A549 (cell line): ENCODE data around the gene CUX1. TPM values are rescaled to one million over a fixed set of nuclear protein-coding genes. Genes with fewer than 3 reads are reported as not detected.
A peak's percentile ranks its signal among the peaks of the same experiment; 100 is the strongest.

Experiments
- ATAC-seq, 2 experiments: fragments of 200-7000 bp in 1 of 2; fragments of >200 bp in 1 of 2; cut with Nextera tagmentation in 1 of 2; cut with Tn5 transposase in 1 of 2; 3 replicates each; pipeline versions ENCODE4 v1.8.0 to v1.9.1; 2018 to 2020; ENCODE audit warnings: mild to moderate bottlenecking in 1 of 2, moderate library complexity in 1 of 2
- CTCF ChIA-PET: fragments of 300-600 bp; sonication (Branson Sonifier 250); formaldehyde crosslinking; extraction: SDS; loops from one replicate; lab custom pipeline; 2021; ENCODE audit warnings: antibody characterized with exemption, inconsistent platforms; lab: Yijun Ruan, JAX
- POLR2A ChIA-PET: fragments of 350-600 bp; formaldehyde crosslinking; extraction: SDS; loops from one replicate; lab custom pipeline; 2021; ENCODE audit warnings: antibody characterized with exemption, inconsistent platforms; lab: Yijun Ruan, JAX
- DNase-seq, 2 experiments: peaks; one replicate each; pipeline versions ENCODE4 v3.0.0 to v3.0.0-alpha.2; 2011 to 2016; ENCODE audit warnings: low read depth in 1 of 2, low spot score in 1 of 2
- FAIRE-seq: peaks from 2 replicates; lab custom pipeline; 2011; peaks lifted over from hg19 to GRCh38; lab: Jason Lieb, UNC
- H3K27ac ChIP-seq, 2 experiments: fragments of >200 bp; sonication (Bioruptor Twin); formaldehyde crosslinking; 3 replicates each; pipeline ENCODE4 v1.5.1; 2016 to 2017
- H3K4me1 ChIP-seq: fragments of >200 bp; sonication (Bioruptor Twin); formaldehyde crosslinking; 3 replicates; pipeline ENCODE4 v1.6.1; 2016
- H3K4me2 ChIP-seq: fragments of >200 bp; sonication (Bioruptor Twin); formaldehyde crosslinking; 3 replicates; pipeline ENCODE4 v1.6.1; 2016
- H3K4me3 ChIP-seq: fragments of >200 bp; sonication (Bioruptor Twin); formaldehyde crosslinking; 3 replicates; pipeline ENCODE4 v1.5.1; 2016
- H3K9me3 ChIP-seq: fragments of >200 bp; sonication (Bioruptor Twin); formaldehyde crosslinking; 3 replicates; pipeline ENCODE4 v1.6.1; 2016
- CBX2 ChIP-seq: fragments of 200-600 bp; sonication (generic); IDR thresholded peaks from 2 replicates; pipeline ENCODE4 v1.6.1; 2016; ENCODE audit warnings: low read depth, mild to moderate bottlenecking, borderline replicate concordance
- CBX8 ChIP-seq: fragments of 200-600 bp; sonication (generic); IDR thresholded peaks from 2 replicates; pipeline ENCODE4 v1.6.1; 2016
- CEBPB ChIP-seq, 2 experiments: fragments of >200 bp in 1 of 2; sonication (Bioruptor Twin) in 1 of 2; formaldehyde crosslinking in 1 of 2; IDR thresholded peaks; 2 replicates each; pipeline ENCODE4 v1.6.1; 2012 to 2016
- CHD2 ChIP-seq: fragments of 150-350 bp; IDR thresholded peaks from 2 replicates; pipeline ENCODE4 v1.6.1; 2014; ENCODE audit warnings: low read length; ENCODE audit not compliant: partially characterized antibody
- EHF ChIP-seq: fragments of 250-450 bp; sonication (Bioruptor Pico); IDR thresholded peaks from 2 replicates; pipeline ENCODE4 v1.5.0; 2020; ENCODE audit warnings: mild to moderate bottlenecking
- EP300 ChIP-seq, 2 experiments: fragments of >200 bp; sonication (Bioruptor Twin); formaldehyde crosslinking; IDR thresholded peaks; 2 replicates in 1 of 2; 3 replicates in 1 of 2; pipeline ENCODE4 v1.6.1; 2016 to 2017
- FOSL2 ChIP-seq, 2 experiments: fragments of 450-650 bp in 1 of 2; fragments of >200 bp in 1 of 2; sonication (Bioruptor Twin) in 1 of 2; formaldehyde crosslinking; IDR thresholded peaks; 2 replicates each; pipeline versions ENCODE4 v1.5.0 to v1.6.1; 2016 to 2020; ENCODE audit warnings: mild to moderate bottlenecking in 1 of 2, moderate library complexity in 1 of 2
- FOXS1 ChIP-seq: fragments of 250-450 bp; sonication (Bioruptor Pico); IDR thresholded peaks from 2 replicates; pipeline ENCODE4 v1.5.0; 2020; ENCODE audit warnings: mild to moderate bottlenecking, moderate library complexity
- HDAC2 ChIP-seq: fragments of 200-600 bp; sonication (generic); IDR thresholded peaks from 2 replicates; pipeline ENCODE4 v1.6.1; 2016
- HEYL ChIP-seq: fragments of 250-450 bp; sonication (Bioruptor Pico); IDR thresholded peaks from 2 replicates; pipeline ENCODE4 v1.8.0; 2021; ENCODE audit warnings: mild to moderate bottlenecking, moderate library complexity
- HOXB5 ChIP-seq: fragments of 250-450 bp; sonication (Bioruptor Pico); IDR thresholded peaks from 2 replicates; pipeline ENCODE4 v1.5.0; 2020; ENCODE audit warnings: mild to moderate bottlenecking, moderate library complexity
- JUN ChIP-seq, 2 experiments: fragments of >200 bp; sonication (Bioruptor Twin); formaldehyde crosslinking; IDR thresholded peaks; 2 replicates in 1 of 2; 3 replicates in 1 of 2; pipeline ENCODE4 v1.6.1; 2016 to 2017
- MAFK ChIP-seq: fragments of 450-650 bp; IDR thresholded peaks from 2 replicates; pipeline ENCODE4 v1.6.1; 2014; ENCODE audit not compliant: partially characterized antibody
- POLR2A ChIP-seq: IDR thresholded peaks from 2 replicates; pipeline ENCODE4 v1.6.1; 2012; ENCODE audit warnings: mild to moderate bottlenecking, low read length
- POLR2AphosphoS2 ChIP-seq: conservative IDR thresholded peaks from 2 replicates; pipeline ENCODE4 v1.6.1; 2012; ENCODE audit warnings: low read length, improper control_type of control experiment, inconsistent platforms
- RAD21 ChIP-seq, 2 experiments: fragments of >200 bp in 1 of 2; sonication (Bioruptor Twin) in 1 of 2; formaldehyde crosslinking in 1 of 2; IDR thresholded peaks in 1 of 2; conservative IDR thresholded peaks in 1 of 2; 2 replicates in 1 of 2; 3 replicates in 1 of 2; pipeline ENCODE4 v1.6.1; 2012 to 2018; ENCODE audit warnings: inconsistent platforms in 1 of 2
- RFX5 ChIP-seq: fragments of 450-650 bp; IDR thresholded peaks from 2 replicates; pipeline ENCODE4 v1.7.1; 2014; ENCODE audit warnings: antibody characterized with exemption, mild to moderate bottlenecking, moderate library complexity
- TFCP2L1 ChIP-seq: fragments of 250-450 bp; sonication (Bioruptor Pico); IDR thresholded peaks from 2 replicates; pipeline ENCODE4 v1.5.0; 2021; ENCODE audit warnings: mild to moderate bottlenecking
- WGBS: methylation state at CpG from one replicate; pipeline ENCODE4 v1.1.6; 2017; ENCODE audit errors: missing lambda C conversion rate; 5-methylcytosine and 5-hydroxymethylcytosine counted together
- polyA plus RNA-seq, 4 experiments: library from polyadenylated mRNA; depleted of rRNA in 3 of 4; stranded (reverse); fragments of >200 nt; fragmentation: RNase III in 1 of 4; extraction: RNeasy Plus Mini Kit Qiagen cat#74134 plus additional on column Dnase treatment in 1 of 4; gene quantifications; 2 replicates in 3 of 4; 3 replicates in 1 of 4; pipeline ENCODE4 v1.2.3, GENCODE V29; 2011 to 2017
- TF ChIP-seq, protein P1 (sequence below): fragments of 200-600 bp; sonication (generic); IDR thresholded peaks from 2 replicates; pipeline ENCODE4 v1.6.1; 2016; ENCODE audit warnings: antibody characterized with exemption, mild to moderate bottlenecking, moderate library complexity
- TF ChIP-seq, protein P2 (sequence below): fragments of >200 bp; sonication (Bioruptor Twin); formaldehyde crosslinking; IDR thresholded peaks from 3 replicates; pipeline ENCODE4 v1.6.1; 2016
- TF ChIP-seq, protein P3 (sequence below): fragments of 250-450 bp; sonication (Bioruptor Pico); IDR thresholded peaks from 2 replicates; pipeline ENCODE4 v1.5.0; 2021; ENCODE audit warnings: mild to moderate bottlenecking, moderate library complexity, borderline replicate concordance

The CUX1 gene
- polyA plus RNA-seq, 2 of the 4 experiments (the other 2 are of a cell fraction): 32.7 to 33.4 TPM

DNA sequence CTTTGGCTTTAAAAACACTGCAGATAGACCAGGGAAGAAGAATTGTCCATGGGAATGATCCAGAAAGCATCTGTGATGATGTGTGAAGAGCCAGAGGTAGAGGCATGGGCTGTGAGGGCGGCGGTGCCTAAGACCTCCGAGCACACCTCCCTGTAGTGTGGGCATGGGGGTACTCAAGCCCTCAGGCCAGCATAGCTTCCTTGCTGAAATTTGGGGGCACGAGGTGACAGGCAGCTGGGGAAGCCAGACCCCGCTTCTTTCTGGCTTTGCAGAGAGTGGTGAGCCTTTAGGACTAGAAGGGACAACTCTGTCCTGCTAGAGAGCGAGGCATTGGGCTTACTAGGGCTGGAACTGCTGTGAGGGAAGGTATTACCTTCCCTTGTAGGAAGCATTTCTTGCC lies 281.6 kb downstream of the CUX1 start (continued):
- TF ChIP-seq, protein P1, sequence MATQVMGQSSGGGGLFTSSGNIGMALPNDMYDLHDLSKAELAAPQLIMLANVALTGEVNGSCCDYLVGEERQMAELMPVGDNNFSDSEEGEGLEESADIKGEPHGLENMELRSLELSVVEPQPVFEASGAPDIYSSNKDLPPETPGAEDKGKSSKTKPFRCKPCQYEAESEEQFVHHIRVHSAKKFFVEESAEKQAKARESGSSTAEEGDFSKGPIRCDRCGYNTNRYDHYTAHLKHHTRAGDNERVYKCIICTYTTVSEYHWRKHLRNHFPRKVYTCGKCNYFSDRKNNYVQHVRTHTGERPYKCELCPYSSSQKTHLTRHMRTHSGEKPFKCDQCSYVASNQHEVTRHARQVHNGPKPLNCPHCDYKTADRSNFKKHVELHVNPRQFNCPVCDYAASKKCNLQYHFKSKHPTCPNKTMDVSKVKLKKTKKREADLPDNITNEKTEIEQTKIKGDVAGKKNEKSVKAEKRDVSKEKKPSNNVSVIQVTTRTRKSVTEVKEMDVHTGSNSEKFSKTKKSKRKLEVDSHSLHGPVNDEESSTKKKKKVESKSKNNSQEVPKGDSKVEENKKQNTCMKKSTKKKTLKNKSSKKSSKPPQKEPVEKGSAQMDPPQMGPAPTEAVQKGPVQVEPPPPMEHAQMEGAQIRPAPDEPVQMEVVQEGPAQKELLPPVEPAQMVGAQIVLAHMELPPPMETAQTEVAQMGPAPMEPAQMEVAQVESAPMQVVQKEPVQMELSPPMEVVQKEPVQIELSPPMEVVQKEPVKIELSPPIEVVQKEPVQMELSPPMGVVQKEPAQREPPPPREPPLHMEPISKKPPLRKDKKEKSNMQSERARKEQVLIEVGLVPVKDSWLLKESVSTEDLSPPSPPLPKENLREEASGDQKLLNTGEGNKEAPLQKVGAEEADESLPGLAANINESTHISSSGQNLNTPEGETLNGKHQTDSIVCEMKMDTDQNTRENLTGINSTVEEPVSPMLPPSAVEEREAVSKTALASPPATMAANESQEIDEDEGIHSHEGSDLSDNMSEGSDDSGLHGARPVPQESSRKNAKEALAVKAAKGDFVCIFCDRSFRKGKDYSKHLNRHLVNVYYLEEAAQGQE: no peak
- TF ChIP-seq JUN (IDR thresholded peaks at IDR 0.05): no peak

DNA sequence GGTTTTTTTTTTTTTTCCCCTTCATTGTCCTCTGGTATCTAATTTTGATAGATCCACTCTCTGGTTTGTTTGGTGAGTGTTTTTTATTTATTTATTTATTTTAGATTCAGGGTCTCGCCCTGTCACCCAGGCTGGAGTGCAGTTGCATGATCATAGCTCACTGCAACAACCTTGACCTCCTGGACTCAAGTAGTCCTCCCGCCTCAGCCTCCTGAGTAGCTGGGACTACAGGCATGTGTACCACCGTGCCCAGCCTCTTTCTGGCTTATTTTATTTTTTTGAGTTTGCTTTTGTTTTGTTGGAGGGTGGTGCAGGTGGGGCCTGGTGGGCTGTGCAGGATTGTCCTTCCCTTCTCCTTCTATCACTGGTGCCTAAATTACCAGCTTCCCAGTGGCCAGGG lies 282.0 kb downstream of the CUX1 start:
- ATAC-seq (no peak), FAIRE-seq (no peak), DNase-seq (no peak)
- TF ChIP-seq POLR2A: no peak
- H3K4me1 ChIP-seq: peaks cover 20% of the 10 kb centered on the region
- ChIA-PET POLR2A (no interaction called here), CTCF (interaction anchor here (0.9 to 1.7 kb wide), 3 partner anchors 10 to 411 kb away, joined by 3 to 5 read pairs (median 3); no protein-coding TSS in a partner anchor)
- no peak overlapping the region for H3K4me2 ChIP-seq
- H3K27ac ChIP-seq: peak overlapping the region in 1 of 2 experiments; percentile 36; a peak in 1 of 6 replicates
- no peak overlapping the region for H3K4me3 ChIP-seq
- no peaks in the 10 kb centered on the region for H3K9me3 ChIP-seq
- WGBS: 87% methylated on average over 3 of the region's 3 CpGs

DNA sequence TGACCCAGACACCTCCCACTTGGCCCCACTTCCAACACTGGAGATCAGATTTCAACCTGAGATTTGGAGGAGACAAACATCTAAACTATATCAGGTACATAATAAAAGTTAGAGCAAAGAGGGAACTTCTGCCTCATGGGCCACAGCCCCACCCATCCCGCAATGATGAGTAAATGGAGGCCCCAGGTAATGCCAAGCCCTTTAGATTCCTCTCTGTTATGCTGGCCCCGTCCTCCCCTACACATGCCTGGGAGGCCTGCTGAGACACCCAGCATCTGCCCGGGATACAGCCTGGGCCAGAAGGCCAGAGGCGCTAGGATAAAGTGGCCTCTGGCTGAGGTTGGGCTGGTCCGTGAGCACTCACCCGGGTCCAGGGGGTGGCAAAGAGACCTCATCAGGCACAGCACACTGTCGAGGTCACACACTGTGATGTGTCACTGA lies 283.7 kb downstream of the CUX1 start:
- POLR2A ChIA-PET: no interaction called here
- Histone ChIP-seq H3K4me3 (no peak overlapping the region), H3K9me3 (no peaks in the 10 kb centered on the region), H3K27ac (peak overlapping the region in 1 of 2 experiments; percentile 34; a peak in 3 of 6 replicates), H3K4me2 (no peak overlapping the region), H3K4me1 (peaks cover 20% of the 10 kb centered on the region)
- 91% methylated on average over 4 of the region's 7 CpGs for WGBS
- ATAC-seq: no peak
- DNase-seq: no peak
- TF ChIP-seq FOSL2 (IDR thresholded peaks at IDR 0.05) (no peak), FOSL2 (CRISPR knock-in tag; IDR thresholded peaks at IDR 0.05) (no peak), CEBPB (IDR thresholded peaks at IDR 0.05) (no peak), CHD2 (no peak), RFX5 (no peak), CBX8 (no peak), EP300 (IDR thresholded peaks at IDR 0.05) (no peak), POLR2AphosphoS2 (no peak), HDAC2 (no peak), MAFK (no peak), CBX2 (no peak), EHF (CRISPR knock-in tag) (no peak), FOXS1 (CRISPR knock-in tag) (no peak), HOXB5 (CRISPR knock-in tag) (no peak), RAD21 (conservative IDR thresholded peaks at IDR 0.05 in 1 of 2, IDR thresholded peaks at IDR 0.05 in 1 of 2) (no peak), HEYL (CRISPR knock-in tag) (no peak), TFCP2L1 (CRISPR knock-in tag) (no peak)
- TF ChIP-seq, protein P2, sequence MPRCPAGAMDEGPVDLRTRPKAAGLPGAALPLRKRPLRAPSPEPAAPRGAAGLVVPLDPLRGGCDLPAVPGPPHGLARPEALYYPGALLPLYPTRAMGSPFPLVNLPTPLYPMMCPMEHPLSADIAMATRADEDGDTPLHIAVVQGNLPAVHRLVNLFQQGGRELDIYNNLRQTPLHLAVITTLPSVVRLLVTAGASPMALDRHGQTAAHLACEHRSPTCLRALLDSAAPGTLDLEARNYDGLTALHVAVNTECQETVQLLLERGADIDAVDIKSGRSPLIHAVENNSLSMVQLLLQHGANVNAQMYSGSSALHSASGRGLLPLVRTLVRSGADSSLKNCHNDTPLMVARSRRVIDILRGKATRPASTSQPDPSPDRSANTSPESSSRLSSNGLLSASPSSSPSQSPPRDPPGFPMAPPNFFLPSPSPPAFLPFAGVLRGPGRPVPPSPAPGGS: no peak
- TF ChIP-seq, protein P1: no peak
- TF ChIP-seq, protein P3, sequence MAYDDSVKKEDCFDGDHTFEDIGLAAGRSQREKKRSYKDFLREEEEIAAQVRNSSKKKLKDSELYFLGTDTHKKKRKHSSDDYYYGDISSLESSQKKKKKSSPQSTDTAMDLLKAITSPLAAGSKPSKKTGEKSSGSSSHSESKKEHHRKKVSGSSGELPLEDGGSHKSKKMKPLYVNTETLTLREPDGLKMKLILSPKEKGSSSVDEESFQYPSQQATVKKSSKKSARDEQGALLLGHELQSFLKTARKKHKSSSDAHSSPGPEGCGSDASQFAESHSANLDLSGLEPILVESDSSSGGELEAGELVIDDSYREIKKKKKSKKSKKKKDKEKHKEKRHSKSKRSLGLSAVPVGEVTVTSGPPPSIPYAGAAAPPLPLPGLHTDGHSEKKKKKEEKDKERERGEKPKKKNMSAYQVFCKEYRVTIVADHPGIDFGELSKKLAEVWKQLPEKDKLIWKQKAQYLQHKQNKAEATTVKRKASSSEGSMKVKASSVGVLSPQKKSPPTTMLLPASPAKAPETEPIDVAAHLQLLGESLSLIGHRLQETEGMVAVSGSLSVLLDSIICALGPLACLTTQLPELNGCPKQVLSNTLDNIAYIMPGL: no peak
- no peak for FAIRE-seq
- CTCF ChIA-PET: interaction anchor here (1.1 kb wide), 1 partner anchor 135 kb away, joined by 3 read pairs; no protein-coding TSS in a partner anchor
